Measurements from ENCODE around the gene CST2.
"Not testable (repeated sequence)": the region's sequence is repeated elsewhere in the genome, so short reads cannot be mapped to it uniquely, and the experiment has no call there.

CST2 gene, protein sequence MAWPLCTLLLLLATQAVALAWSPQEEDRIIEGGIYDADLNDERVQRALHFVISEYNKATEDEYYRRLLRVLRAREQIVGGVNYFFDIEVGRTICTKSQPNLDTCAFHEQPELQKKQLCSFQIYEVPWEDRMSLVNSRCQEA

GRCh38 chr20:23826541-23827021 lies at the start of gene CST2:
CST2 (minus strand) TSS chr20:23826729; CDS start chr20:23826660, 69 bp downstream.
- H3K36me3 Mint-ChIP-seq = no peaks in the 10 kb centered on the region

DNA sequence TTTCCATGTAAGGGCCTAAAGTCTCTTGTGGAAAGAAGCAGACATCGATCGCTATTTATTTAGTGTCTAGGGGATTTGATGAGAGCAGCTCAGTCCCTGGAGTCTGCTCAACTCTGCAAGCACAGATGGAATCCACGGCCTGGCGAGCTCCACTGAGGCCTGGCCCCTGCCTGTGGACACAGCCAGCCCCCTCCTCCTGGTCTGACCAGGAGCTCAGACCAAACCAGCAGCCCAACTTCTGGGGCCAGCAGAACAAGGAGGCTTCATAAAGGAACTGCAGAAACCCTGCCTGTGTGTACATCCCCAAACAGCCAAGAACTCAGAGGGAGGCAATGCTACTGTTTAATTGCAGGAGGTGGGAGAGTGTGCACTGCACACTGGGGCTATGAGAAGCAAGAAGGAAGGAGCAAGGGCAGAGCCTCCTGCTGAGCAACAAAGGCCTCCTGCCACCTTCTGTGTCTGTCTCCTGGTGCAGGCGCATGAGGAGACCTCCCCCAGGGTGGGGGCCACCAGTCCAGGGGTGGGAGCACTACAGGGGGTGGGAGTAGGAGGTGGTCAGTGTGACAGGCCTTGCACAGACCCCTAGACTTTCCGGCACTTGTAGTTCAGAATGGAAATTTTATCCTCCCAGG lies 49.2 kb upstream of the CST2 start:
- no peaks in the 10 kb centered on the region for H3K36me3 Mint-ChIP-seq

More at GRCh38 chr20:23826541-23827021, at the start of gene CST2:
- Mint-ChIP-seq H3K27me3 (peaks cover 13% of the 10 kb centered on the region), H3K27ac (no peak within 1 kb of the TSS), H3K4me1 (no peaks in the 10 kb centered on the region), H3K9me3 (no peaks in the 10 kb centered on the region), H3K4me3 (no peak within 1 kb of the TSS)
- no peak for DNase-seq
- CTCF ChIA-PET = no interaction called here

DNA sequence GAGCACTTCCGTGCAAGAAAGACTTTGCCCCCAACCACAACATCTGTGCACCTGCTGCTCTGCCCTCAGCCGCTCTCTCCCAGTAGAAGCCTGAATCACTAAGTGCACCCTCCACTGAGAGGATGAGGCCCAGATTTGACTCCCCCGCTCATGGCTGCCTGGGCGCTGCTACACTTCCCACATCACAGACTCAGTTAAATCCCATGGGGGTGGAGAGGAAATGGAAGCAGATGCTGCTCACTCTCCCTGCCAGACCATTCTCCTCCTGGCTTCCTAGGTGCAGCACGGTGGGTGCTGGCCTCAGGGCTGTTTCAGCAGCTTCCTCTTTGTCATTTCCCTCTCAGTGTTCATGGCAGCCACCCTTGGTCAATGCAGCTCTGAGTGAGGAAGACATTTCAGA lies 48.2 kb upstream of the CST2 start:
- peaks cover 18% of the 10 kb centered on the region for H3K27me3 Mint-ChIP-seq
- H3K4me3 Mint-ChIP-seq = no peak overlapping the region
- H3K36me3 Mint-ChIP-seq = no peaks in the 10 kb centered on the region
- H3K27ac Mint-ChIP-seq = no peak overlapping the region
- H3K4me1 Mint-ChIP-seq = no peaks in the 10 kb centered on the region
- DNase-seq = no peak
- CTCF ChIA-PET = no interaction called here
- no peaks in the 10 kb centered on the region for H3K9me3 Mint-ChIP-seq

More for the DNA sequence above, 49.2 kb upstream of the CST2 start:
- H3K9me3 Mint-ChIP-seq = no peaks in the 10 kb centered on the region
- CTCF ChIA-PET = no interaction called here
- no peak for DNase-seq
- H3K27ac Mint-ChIP-seq = no peak overlapping the region
- no peaks in the 10 kb centered on the region for H3K4me1 Mint-ChIP-seq
- H3K4me3 Mint-ChIP-seq = no peak overlapping the region
- peaks cover 10% of the 10 kb centered on the region for H3K27me3 Mint-ChIP-seq

- CTCF ChIA-PET = interaction anchor here (1.7 kb wide), 1 partner anchor 16 kb away, joined by 3 read pairs; no protein-coding TSS in a partner anchor
- peaks cover 27% of the 10 kb centered on the region for H3K27me3 Mint-ChIP-seq
These were observed 47.0 kb upstream of the CST2 start for GRCh38 chr20:23873370-23874015.

DNA sequence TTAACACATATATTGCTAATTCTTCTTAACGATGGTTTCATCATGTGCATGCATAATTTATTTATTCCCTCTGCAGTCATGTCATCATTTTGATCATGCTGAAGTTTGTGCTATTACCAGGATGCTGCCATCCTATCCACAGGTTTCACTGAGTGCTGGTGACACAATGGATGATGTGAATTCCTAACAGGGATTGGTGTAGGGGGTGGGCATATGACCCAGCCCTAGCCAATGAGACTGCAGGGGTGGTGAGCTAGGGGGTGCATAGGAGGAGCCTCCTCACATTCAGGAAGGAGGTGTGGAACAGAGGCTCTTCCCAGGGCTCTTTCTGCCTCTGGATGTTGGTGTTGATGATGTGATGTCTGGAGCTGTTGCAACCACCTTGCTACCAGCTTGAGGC lies 45.5 kb upstream of the CST2 start:
- H3K27me3 Mint-ChIP-seq = peaks cover 32% of the 10 kb centered on the region
- CTCF ChIA-PET = no interaction called here
- H3K9me3 Mint-ChIP-seq = no peaks in the 10 kb centered on the region
- no peak for DNase-seq
- H3K4me1 Mint-ChIP-seq = no peaks in the 10 kb centered on the region
- no peak overlapping the region for H3K4me3 Mint-ChIP-seq
- no peaks in the 10 kb centered on the region for H3K36me3 Mint-ChIP-seq
- no peak overlapping the region for H3K27ac Mint-ChIP-seq

More at GRCh38 chr20:23873370-23874015, 47.0 kb upstream of the CST2 start:
- H3K36me3 Mint-ChIP-seq = no peaks in the 10 kb centered on the region
- no peak overlapping the region for H3K4me3 Mint-ChIP-seq
- DNase-seq = no peak
- no peaks in the 10 kb centered on the region for H3K4me1 Mint-ChIP-seq
- no peaks in the 10 kb centered on the region for H3K9me3 Mint-ChIP-seq
- no peak overlapping the region for H3K27ac Mint-ChIP-seq

DNA sequence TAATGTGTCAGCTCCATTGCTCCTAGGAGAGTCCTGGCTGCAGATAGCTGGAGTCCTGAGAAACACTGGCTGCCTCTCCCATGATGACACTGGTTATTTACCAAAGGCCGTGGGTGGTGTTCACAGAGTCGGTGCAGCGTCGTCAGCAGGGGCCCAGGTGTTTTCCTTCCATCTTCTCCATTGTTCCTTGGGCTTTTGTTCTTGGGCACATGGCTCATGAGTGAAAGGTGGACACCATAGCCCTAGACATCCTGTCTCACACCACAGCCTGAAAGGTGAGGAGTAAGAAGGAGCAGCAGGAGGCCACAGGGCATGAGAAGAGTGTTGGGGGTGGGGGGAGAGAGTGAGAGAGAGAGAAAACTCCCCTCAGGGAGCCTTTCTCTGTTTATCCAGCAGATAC lies 43.9 kb upstream of the CST2 start:
- peaks cover 34% of the 10 kb centered on the region for H3K27me3 Mint-ChIP-seq
- no peak for DNase-seq
- CTCF ChIA-PET = interaction anchor here (0.7 kb wide), 1 partner anchor 34 kb away, joined by 3 read pairs; no protein-coding TSS in a partner anchor
- H3K36me3 Mint-ChIP-seq = no peaks in the 10 kb centered on the region
- H3K4me3 Mint-ChIP-seq = no peak overlapping the region
- no peaks in the 10 kb centered on the region for H3K9me3 Mint-ChIP-seq
- H3K27ac Mint-ChIP-seq = no peak overlapping the region
- H3K4me1 Mint-ChIP-seq = no peaks in the 10 kb centered on the region

DNA sequence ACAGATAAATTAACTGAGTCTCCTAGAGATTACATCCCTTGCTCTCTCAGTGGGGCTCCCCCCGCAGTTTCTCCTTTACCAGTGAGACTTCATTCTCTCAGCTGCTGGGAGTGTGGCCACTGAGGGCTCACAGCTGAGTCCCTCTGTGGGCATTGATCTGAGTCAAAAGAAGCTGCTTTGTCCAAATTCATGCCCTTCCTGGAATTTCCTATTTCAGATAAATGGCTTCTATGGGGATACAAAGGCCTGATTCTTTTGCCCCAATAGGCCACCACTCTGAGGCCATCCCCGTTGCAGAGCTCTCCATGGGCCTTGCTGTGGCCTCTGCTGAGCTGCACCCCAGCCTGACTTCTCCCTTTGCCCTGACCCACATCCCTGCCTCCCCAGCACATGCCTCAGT lies 43.0 kb upstream of the CST2 start:
- no peaks in the 10 kb centered on the region for H3K9me3 Mint-ChIP-seq
- CTCF ChIA-PET = no interaction called here
- no peaks in the 10 kb centered on the region for H3K4me1 Mint-ChIP-seq
- no peaks in the 10 kb centered on the region for H3K36me3 Mint-ChIP-seq
- no peak for DNase-seq
- H3K4me3 Mint-ChIP-seq = no peak overlapping the region
- H3K27me3 Mint-ChIP-seq = peaks cover 28% of the 10 kb centered on the region
- H3K27ac Mint-ChIP-seq = no peak overlapping the region

- no peaks in the 10 kb centered on the region for H3K36me3 Mint-ChIP-seq
- peaks cover 28% of the 10 kb centered on the region for H3K27me3 Mint-ChIP-seq
- no peak for DNase-seq
- no peaks in the 10 kb centered on the region for H3K9me3 Mint-ChIP-seq
- no peak overlapping the region for H3K27ac Mint-ChIP-seq
- CTCF ChIA-PET = no interaction called here
- H3K4me1 Mint-ChIP-seq = no peaks in the 10 kb centered on the region
- no peak overlapping the region for H3K4me3 Mint-ChIP-seq
These were observed 41.8 kb upstream of the CST2 start for GRCh38 chr20:23868321-23868720.

GRCh38 chr20:23867152-23867776 lies 40.7 kb upstream of the CST2 start:
- Mint-ChIP-seq H3K27ac (no peak overlapping the region), H3K4me3 (no peak overlapping the region), H3K27me3 (peaks cover 28% of the 10 kb centered on the region), H3K36me3 (no peaks in the 10 kb centered on the region), H3K4me1 (no peaks in the 10 kb centered on the region), H3K9me3 (no peaks in the 10 kb centered on the region)
- CTCF ChIA-PET = no interaction called here
- DNase-seq = no peak

GRCh38 chr20:23860771-23861170 lies 34.2 kb upstream of the CST2 start:
- H3K4me1 Mint-ChIP-seq, H3K4me3 Mint-ChIP-seq, DNase-seq, CTCF ChIA-PET, H3K27me3 Mint-ChIP-seq, H3K27ac Mint-ChIP-seq, H3K9me3 Mint-ChIP-seq, H3K36me3 Mint-ChIP-seq: not testable (repeated sequence)

DNA sequence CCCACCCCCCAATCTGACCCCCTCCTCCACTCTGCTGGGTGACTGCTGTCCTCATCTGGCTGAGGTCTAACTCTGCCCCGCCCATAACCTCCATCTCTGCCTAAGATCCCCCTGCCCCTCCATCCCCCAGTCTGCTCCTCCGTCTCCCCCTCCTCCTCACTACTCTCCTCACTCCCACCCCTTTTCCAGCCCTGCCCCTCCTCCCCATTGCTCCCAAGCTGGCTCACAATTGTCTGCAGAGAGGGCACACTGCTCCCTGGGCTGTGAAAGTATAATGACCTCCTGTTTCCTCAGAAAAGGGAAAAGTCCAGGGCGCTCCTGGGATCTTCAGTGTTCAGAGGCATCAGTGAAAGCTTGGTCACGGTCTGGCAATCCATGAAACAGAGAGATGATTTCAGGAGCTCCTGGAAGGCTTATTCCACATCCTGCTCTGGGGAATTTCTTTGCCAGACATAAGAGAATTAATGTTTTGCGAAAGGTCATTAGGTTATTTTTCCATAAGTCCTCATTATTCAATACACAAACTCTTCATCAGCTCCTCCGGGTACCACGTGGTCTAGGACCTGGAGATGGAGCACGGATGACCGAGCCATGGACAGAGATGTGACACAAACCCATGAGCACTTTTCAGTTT lies 31.6 kb upstream of the CST2 start:
- Mint-ChIP-seq H3K27ac (no peak overlapping the region), H3K9me3 (no peaks in the 10 kb centered on the region), H3K4me3 (no peak overlapping the region), H3K4me1 (no peaks in the 10 kb centered on the region), H3K36me3 (no peaks in the 10 kb centered on the region), H3K27me3 (peaks cover 11% of the 10 kb centered on the region)
- CTCF ChIA-PET = no interaction called here
- DNase-seq = no peak

- CTCF ChIA-PET = no interaction called here
- H3K36me3 Mint-ChIP-seq = no peaks in the 10 kb centered on the region
These were observed 30.2 kb upstream of the CST2 start for GRCh38 chr20:23856736-23857135.

GRCh38 chr20:23856226-23856625 lies 29.7 kb upstream of the CST2 start:
- H3K27me3 Mint-ChIP-seq = peaks cover 16% of the 10 kb centered on the region
- DNase-seq = no peak
- no peaks in the 10 kb centered on the region for H3K36me3 Mint-ChIP-seq
- no peaks in the 10 kb centered on the region for H3K9me3 Mint-ChIP-seq
- H3K4me3 Mint-ChIP-seq = no peak overlapping the region
- no peaks in the 10 kb centered on the region for H3K4me1 Mint-ChIP-seq
- CTCF ChIA-PET = no interaction called here
- H3K27ac Mint-ChIP-seq = no peak overlapping the region

More at GRCh38 chr20:23856736-23857135, 30.2 kb upstream of the CST2 start:
- no peak overlapping the region for H3K4me3 Mint-ChIP-seq
- no peaks in the 10 kb centered on the region for H3K9me3 Mint-ChIP-seq
- H3K27me3 Mint-ChIP-seq = peaks cover 16% of the 10 kb centered on the region
- no peak overlapping the region for H3K27ac Mint-ChIP-seq
- no peak for DNase-seq
- no peaks in the 10 kb centered on the region for H3K4me1 Mint-ChIP-seq

- DNase-seq = no peak
- Mint-ChIP-seq H3K27ac (no peak overlapping the region), H3K4me3 (no peak overlapping the region), H3K36me3 (no peaks in the 10 kb centered on the region), H3K27me3 (no peaks in the 10 kb centered on the region), H3K9me3 (no peaks in the 10 kb centered on the region), H3K4me1 (no peaks in the 10 kb centered on the region)
- CTCF ChIA-PET = no interaction called here
These were observed 15.2 kb upstream of the CST2 start for GRCh38 chr20:23841693-23842092.
